Activated CD4-positive, alpha-beta T cell treated with anti-CD3 and anti-CD28 coated beads, Interleukin-2, amount 50 U/mL, for 4 hours (primary cell): Measurements from ENCODE around the gene ARMC3.

ENCODE experiments used
- DNase-seq, 2 experiments: peaks; one replicate each; pipeline ENCODE4 v3.0.0-alpha.2; 2020

ARMC3 gene

DNA sequence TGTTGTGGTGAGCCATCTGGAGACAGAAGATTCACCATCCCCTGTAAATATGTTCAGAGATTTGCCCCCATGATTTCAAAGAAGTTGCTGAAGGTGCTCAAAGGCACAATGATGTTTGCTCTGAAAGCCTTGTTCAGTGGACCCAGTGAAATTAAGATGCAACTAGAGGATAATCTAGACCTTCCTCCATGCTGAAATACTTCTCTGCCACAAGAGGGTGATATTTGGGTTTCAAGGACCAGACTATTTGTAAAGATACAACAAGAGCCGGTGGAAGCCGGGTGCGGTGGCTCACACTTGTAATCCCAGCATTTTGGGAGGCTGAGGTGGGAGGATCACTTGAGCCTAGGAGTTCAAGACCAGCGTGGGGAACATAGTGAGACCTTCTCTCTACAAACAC is 154.0 kb downstream of the ARMC3 start:
- no peak for DNase-seq
